Measurements from ENCODE around the gene MEGF6.

GRCh38 chr1:3510136-3510955 lies 101.0 kb downstream of the MEGF6 start:
- TF ChIP-seq, protein P1, sequence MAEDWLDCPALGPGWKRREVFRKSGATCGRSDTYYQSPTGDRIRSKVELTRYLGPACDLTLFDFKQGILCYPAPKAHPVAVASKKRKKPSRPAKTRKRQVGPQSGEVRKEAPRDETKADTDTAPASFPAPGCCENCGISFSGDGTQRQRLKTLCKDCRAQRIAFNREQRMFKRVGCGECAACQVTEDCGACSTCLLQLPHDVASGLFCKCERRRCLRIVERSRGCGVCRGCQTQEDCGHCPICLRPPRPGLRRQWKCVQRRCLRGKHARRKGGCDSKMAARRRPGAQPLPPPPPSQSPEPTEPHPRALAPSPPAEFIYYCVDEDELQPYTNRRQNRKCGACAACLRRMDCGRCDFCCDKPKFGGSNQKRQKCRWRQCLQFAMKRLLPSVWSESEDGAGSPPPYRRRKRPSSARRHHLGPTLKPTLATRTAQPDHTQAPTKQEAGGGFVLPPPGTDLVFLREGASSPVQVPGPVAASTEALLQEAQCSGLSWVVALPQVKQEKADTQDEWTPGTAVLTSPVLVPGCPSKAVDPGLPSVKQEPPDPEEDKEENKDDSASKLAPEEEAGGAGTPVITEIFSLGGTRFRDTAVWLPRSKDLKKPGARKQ (CRISPR knock-in tag; IDR thresholded peaks at IDR 0.05): no peak
- TF ChIP-seq SPI1 (IDR thresholded peaks at IDR 0.05; ENCODE audit: borderline replicate concordance, low read depth, low read length) (no peak), SMARCC2 (IDR thresholded peaks at IDR 0.05; ENCODE audit: low read depth) (no peak), BCOR (IDR thresholded peaks at IDR 0.05) (no peak), TCF3 (CRISPR knock-in tag; IDR thresholded peaks at IDR 0.05) (no peak)
- TF ChIP-seq, protein P2, sequence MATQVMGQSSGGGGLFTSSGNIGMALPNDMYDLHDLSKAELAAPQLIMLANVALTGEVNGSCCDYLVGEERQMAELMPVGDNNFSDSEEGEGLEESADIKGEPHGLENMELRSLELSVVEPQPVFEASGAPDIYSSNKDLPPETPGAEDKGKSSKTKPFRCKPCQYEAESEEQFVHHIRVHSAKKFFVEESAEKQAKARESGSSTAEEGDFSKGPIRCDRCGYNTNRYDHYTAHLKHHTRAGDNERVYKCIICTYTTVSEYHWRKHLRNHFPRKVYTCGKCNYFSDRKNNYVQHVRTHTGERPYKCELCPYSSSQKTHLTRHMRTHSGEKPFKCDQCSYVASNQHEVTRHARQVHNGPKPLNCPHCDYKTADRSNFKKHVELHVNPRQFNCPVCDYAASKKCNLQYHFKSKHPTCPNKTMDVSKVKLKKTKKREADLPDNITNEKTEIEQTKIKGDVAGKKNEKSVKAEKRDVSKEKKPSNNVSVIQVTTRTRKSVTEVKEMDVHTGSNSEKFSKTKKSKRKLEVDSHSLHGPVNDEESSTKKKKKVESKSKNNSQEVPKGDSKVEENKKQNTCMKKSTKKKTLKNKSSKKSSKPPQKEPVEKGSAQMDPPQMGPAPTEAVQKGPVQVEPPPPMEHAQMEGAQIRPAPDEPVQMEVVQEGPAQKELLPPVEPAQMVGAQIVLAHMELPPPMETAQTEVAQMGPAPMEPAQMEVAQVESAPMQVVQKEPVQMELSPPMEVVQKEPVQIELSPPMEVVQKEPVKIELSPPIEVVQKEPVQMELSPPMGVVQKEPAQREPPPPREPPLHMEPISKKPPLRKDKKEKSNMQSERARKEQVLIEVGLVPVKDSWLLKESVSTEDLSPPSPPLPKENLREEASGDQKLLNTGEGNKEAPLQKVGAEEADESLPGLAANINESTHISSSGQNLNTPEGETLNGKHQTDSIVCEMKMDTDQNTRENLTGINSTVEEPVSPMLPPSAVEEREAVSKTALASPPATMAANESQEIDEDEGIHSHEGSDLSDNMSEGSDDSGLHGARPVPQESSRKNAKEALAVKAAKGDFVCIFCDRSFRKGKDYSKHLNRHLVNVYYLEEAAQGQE (IDR thresholded peaks at IDR 0.05; ENCODE audit: borderline replicate concordance): no peak
- TF ChIP-seq, protein P2 (CRISPR knock-in tag; IDR thresholded peaks at IDR 0.05; ENCODE audit: low read depth): no peak
- TF ChIP-seq, protein P3, sequence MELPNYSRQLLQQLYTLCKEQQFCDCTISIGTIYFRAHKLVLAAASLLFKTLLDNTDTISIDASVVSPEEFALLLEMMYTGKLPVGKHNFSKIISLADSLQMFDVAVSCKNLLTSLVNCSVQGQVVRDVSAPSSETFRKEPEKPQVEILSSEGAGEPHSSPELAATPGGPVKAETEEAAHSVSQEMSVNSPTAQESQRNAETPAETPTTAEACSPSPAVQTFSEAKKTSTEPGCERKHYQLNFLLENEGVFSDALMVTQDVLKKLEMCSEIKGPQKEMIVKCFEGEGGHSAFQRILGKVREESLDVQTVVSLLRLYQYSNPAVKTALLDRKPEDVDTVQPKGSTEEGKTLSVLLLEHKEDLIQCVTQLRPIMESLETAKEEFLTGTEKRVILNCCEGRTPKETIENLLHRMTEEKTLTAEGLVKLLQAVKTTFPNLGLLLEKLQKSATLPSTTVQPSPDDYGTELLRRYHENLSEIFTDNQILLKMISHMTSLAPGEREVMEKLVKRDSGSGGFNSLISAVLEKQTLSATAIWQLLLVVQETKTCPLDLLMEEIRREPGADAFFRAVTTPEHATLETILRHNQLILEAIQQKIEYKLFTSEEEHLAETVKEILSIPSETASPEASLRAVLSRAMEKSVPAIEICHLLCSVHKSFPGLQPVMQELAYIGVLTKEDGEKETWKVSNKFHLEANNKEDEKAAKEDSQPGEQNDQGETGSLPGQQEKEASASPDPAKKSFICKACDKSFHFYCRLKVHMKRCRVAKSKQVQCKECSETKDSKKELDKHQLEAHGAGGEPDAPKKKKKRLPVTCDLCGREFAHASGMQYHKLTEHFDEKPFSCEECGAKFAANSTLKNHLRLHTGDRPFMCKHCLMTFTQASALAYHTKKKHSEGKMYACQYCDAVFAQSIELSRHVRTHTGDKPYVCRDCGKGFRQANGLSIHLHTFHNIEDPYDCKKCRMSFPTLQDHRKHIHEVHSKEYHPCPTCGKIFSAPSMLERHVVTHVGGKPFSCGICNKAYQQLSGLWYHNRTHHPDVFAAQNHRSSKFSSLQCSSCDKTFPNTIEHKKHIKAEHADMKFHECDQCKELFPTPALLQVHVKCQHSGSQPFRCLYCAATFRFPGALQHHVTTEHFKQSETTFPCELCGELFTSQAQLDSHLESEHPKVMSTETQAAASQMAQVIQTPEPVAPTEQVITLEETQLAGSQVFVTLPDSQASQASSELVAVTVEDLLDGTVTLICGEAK (IDR thresholded peaks at IDR 0.05): no peak
- TF ChIP-seq, protein P3 (CRISPR knock-in tag; IDR thresholded peaks at IDR 0.05): no peak
- TF ChIP-seq, protein P4, sequence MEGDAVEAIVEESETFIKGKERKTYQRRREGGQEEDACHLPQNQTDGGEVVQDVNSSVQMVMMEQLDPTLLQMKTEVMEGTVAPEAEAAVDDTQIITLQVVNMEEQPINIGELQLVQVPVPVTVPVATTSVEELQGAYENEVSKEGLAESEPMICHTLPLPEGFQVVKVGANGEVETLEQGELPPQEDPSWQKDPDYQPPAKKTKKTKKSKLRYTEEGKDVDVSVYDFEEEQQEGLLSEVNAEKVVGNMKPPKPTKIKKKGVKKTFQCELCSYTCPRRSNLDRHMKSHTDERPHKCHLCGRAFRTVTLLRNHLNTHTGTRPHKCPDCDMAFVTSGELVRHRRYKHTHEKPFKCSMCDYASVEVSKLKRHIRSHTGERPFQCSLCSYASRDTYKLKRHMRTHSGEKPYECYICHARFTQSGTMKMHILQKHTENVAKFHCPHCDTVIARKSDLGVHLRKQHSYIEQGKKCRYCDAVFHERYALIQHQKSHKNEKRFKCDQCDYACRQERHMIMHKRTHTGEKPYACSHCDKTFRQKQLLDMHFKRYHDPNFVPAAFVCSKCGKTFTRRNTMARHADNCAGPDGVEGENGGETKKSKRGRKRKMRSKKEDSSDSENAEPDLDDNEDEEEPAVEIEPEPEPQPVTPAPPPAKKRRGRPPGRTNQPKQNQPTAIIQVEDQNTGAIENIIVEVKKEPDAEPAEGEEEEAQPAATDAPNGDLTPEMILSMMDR (IDR thresholded peaks at IDR 0.05 in 2 of 3, conservative IDR thresholded peaks at IDR 0.05 in 1 of 3; ENCODE audit: insufficient read depth in 2 of 3, low read depth in 1 of 3, low read length in 3 of 3): no peak

All from K562 (cell line).